Heart right ventricle (tissue), 16 donors: ENCODE measurements around the gene NCAM1. TPM values are rescaled to one million over a fixed set of nuclear protein-coding genes. Genes with fewer than 3 reads are reported as not detected.

Source experiments
- ATAC-seq, 8 donors: fragments of 200-7000 bp; cut with Tn5 transposase; one replicate each; pipeline ENCODE4 v1.9.1; 2020; ENCODE audit warnings: mild to moderate bottlenecking in 8 of 8, moderate library complexity in 8 of 8, moderate number of reproducible peaks in 1 of 8
- DNase-seq, 2 donors: peaks; one replicate each; pipeline ENCODE4 v3.0.0-alpha.2; 2020
- H3K27ac ChIP-seq, 10 donors: fragments of 200-600 bp; sonication (generic) in 2 of 10; one replicate each; pipeline versions ENCODE4 v1.5.0 to v1.8.0; 2020 to 2022; ENCODE audit warnings: mild to moderate bottlenecking in 3 of 10
- H3K27me3 ChIP-seq, 7 donors: fragments of 200-600 bp; one replicate each; pipeline ENCODE4 v1.8.0; 2021 to 2022; ENCODE audit warnings: mild to moderate bottlenecking in 2 of 7
- H3K36me3 ChIP-seq, 9 donors: fragments of 200-600 bp; sonication (generic) in 1 of 9; one replicate each; pipeline versions ENCODE4 v1.5.0 to v1.8.0; 2020 to 2022; ENCODE audit warnings: mild to moderate bottlenecking in 2 of 9
- H3K4me1 ChIP-seq, 9 donors: fragments of 200-600 bp; sonication (generic) in 1 of 9; one replicate each; pipeline versions ENCODE4 v1.5.0 to v1.8.0; 2020 to 2022; ENCODE audit warnings: mild to moderate bottlenecking in 4 of 9
- H3K4me3 ChIP-seq, 10 donors: fragments of 200-600 bp; sonication (generic) in 2 of 10; one replicate each; pipeline versions ENCODE4 v1.5.0 to v1.8.0; 2020 to 2022; ENCODE audit warnings: mild to moderate bottlenecking in 7 of 10, moderate library complexity in 2 of 10
- H3K9me3 ChIP-seq, 11 donors: fragments of 200-600 bp in 10 of 11; sonication (generic) in 2 of 11; one replicate each; pipeline versions ENCODE4 v1.5.0 to v1.8.0; 2013 to 2022; ENCODE audit warnings: mild to moderate bottlenecking in 2 of 11, control low read depth in 1 of 11, moderate library complexity in 1 of 11
- CTCF ChIP-seq, 9 donors: fragments of 200-600 bp; sonication (generic) in 2 of 9; IDR thresholded peaks; one replicate each; pipeline versions ENCODE4 v1.5.0 to v1.8.0; 2021 to 2022; ENCODE audit warnings: antibody characterized with exemption in 9 of 9, mild to moderate bottlenecking in 5 of 9, moderate library complexity in 1 of 9
- WGBS, 2 donors: extraction: QIAGEN DNeasy Blood & Tissue Kit; methylation state at CpG; one replicate each; pipeline ENCODE4 v1.1.7; 2013; ENCODE audit warnings: inconsistent platforms in 1 of 2; 5-methylcytosine and 5-hydroxymethylcytosine counted together
- intact Hi-C, 10 donors: fragments of 100-400 bp; cut with DNase I; formaldehyde crosslinking; loops; one replicate each; pipeline versions ENCODE4 v1.11.1 to v1.14.2; 2022
- polyA plus RNA-seq, 2 donors: library from polyadenylated mRNA; stranded (reverse); fragments of 200-250 nt; gene quantifications; one replicate each; pipeline ENCODE4 v1.2.3, GENCODE V29; 2013
- total RNA-seq, 10 donors: library from RNA; stranded (reverse); fragmentation: NEBNext Ultra II Directional in 3 of 10; extraction: Animal tissue kit (Norgen Biotek cat#: 25700) in 3 of 10; gene quantifications; one replicate each; pipeline versions ENCODE4 v1.2.1 to v1.2.4, GENCODE V29; 2021 to 2023
- donor health status: Arrhythmogenic right ventricular cardiomyopathy.
- donor health status: ischemic (EF 13 %, LVEDD 7.1; RV severe dilation, severe dysfunction).
- donor health status: healthy with polysubstance abuse.
- donor health status: DM: no; HTN: yes; CAD: no.
- donor health status: DM: no; HTN: no; CAD: no.
- donor health status: ischemic (EF 25% LVEDD 6.9; RV normal size, moderate dysfunction).
- donor health status: ischemic (EF 25% LVEDD 5.7; RV mildly dilated, moderate dysfunction).
- donor health status: healthy.
- donor health status: DM: yes; HTN: yes; CAD: no.
- donor health status: Ischemic cardiomyopathy.
- donor health status: ischemic (EF 35%, LVEDD 5.7; RV mildly dilated, moderate dysfunction).
- donor health status: nonischemic (EF 11% LVEDD 7.7; RV severe dilation, severe dysfunction).
- donor health status: DM: yes; HTN: yes; CAD: no.
- donor health status: PGD.
- donor health status: ischemic (EF 29% LVEDD 5.4; RV normal size, mild dysfunction).
- donor health status: nonischemic (EF 23%, LVEDD 6.1; RV moderate dilation, normal function).

NCAM1 gene
- total and polyA plus RNA-seq, 12 donors: 76.8 to 454 (median 328) TPM

GRCh38 chr11:113148076-113148475, 186.9 kb downstream of the NCAM1 start:
- ATAC-seq (no peak), DNase-seq (no peak)
- 80 to 87% methylated on average over 9 of the region's 9 CpGs for WGBS, 2 donors

GRCh38 chr11:113148652-113149051, 187.4 kb downstream of the NCAM1 start:
- H3K36me3 ChIP-seq: no peaks in the 10 kb centered on the region
- ATAC-seq: no peak
- DNase-seq: no peak
- peaks cover 0 to 25% (median 11%) of the 10 kb centered on the region in 9 donors for H3K4me1 ChIP-seq
- H3K9me3 ChIP-seq: no peaks in the 10 kb centered on the region
- no peak overlapping the region for H3K27ac ChIP-seq
- H3K27me3 ChIP-seq: no peaks in the 10 kb centered on the region
- TF ChIP-seq CTCF (IDR thresholded peaks at IDR 0.05): no peak
- 68 to 81% methylated on average over 1 of the region's 1 CpG for WGBS, 2 donors
- H3K4me3 ChIP-seq: no peak overlapping the region
- intact Hi-C loops: loop anchor here in 1 of 10 donors (10.0 kb wide), 1 partner anchor 126 kb away; no protein-coding TSS in a partner anchor

More at GRCh38 chr11:113148076-113148475, 186.9 kb downstream of the NCAM1 start:
- H3K9me3 ChIP-seq: no peaks in the 10 kb centered on the region
- peaks cover 0 to 19% (median 11%) of the 10 kb centered on the region in 9 donors for H3K4me1 ChIP-seq
- intact Hi-C loops: loop anchor here in 1 of 10 donors (10.0 kb wide), 1 partner anchor 127 kb away; no protein-coding TSS in a partner anchor
- H3K36me3 ChIP-seq: no peaks in the 10 kb centered on the region
- no peaks in the 10 kb centered on the region for H3K27me3 ChIP-seq
- TF ChIP-seq CTCF (IDR thresholded peaks at IDR 0.05): no peak
- H3K4me3 ChIP-seq: no peak overlapping the region
- no peak overlapping the region for H3K27ac ChIP-seq

GRCh38 chr11:113151521-113151920, 190.3 kb downstream of the NCAM1 start:
- ATAC-seq: no peak
- Histone ChIP-seq H3K27ac (no peak overlapping the region), H3K4me3 (no peak overlapping the region), H3K4me1 (peaks cover 0 to 27% (median 16%) of the 10 kb centered on the region in 9 donors), H3K36me3 (no peaks in the 10 kb centered on the region), H3K9me3 (no peaks in the 10 kb centered on the region), H3K27me3 (no peaks in the 10 kb centered on the region)
- intact Hi-C loops: no loop called here
- WGBS, 2 donors: 86 to 92% methylated on average over 4 of the region's 4 CpGs
- DNase-seq: no peak
- TF ChIP-seq CTCF (IDR thresholded peaks at IDR 0.05): no peak

GRCh38 chr11:113152500-113152899, 191.3 kb downstream of the NCAM1 start:
- Histone ChIP-seq H3K9me3 (no peaks in the 10 kb centered on the region), H3K27ac (no peak overlapping the region), H3K27me3 (no peaks in the 10 kb centered on the region), H3K4me1 (peaks cover 0 to 21% (median 6%) of the 10 kb centered on the region in 9 donors), H3K4me3 (no peak overlapping the region), H3K36me3 (no peaks in the 10 kb centered on the region)
- DNase-seq (no peak), ATAC-seq (no peak)
- no peak for TF ChIP-seq CTCF (IDR thresholded peaks at IDR 0.05)
- intact Hi-C loops: no loop called here
